GM18499 (cell line): ENCODE results near the gene GLTPD2.

Experiments
- ATAC-seq: cut with Tn5 transposase; IDR thresholded peaks from one replicate; pipeline ENCODE4 v1.9.1; 2021; ENCODE audit warnings: moderate number of reproducible peaks; ENCODE audit not compliant: insufficient read depth, unreplicated experiment

GLTPD2 gene

GRCh38 chr17:4769628-4770027 lies 19.1 kb upstream of the GLTPD2 start:
- ATAC-seq, result no peak

GRCh38 chr17:4771519-4772234 lies 17.1 kb upstream of the GLTPD2 start, which contains the start of gene TM4SF5:
TSS of gene TM4SF5 (plus strand) at chr17:4771886. CDS start at chr17:4771923, 37 bp downstream.
- ATAC-seq, result no peak

- ATAC-seq, result no peak
These were observed 16.5 kb upstream of the GLTPD2 start for GRCh38 chr17:4772235-4772613.

- no peak for ATAC-seq
These were observed 10.6 kb upstream of the GLTPD2 start for GRCh38 chr17:4777969-4778760.

- no peak for ATAC-seq
These were observed 8.3 kb upstream of the GLTPD2 start for GRCh38 chr17:4780325-4780955.

- no peak for ATAC-seq
These were observed 6.1 kb upstream of the GLTPD2 start for GRCh38 chr17:4782652-4783051.

- ATAC-seq, result no peak
These were observed 3.3 kb upstream of the GLTPD2 start for GRCh38 chr17:4785311-4786105.

- ATAC-seq, result no peak
These were observed 2.7 kb upstream of the GLTPD2 start, which contains the start of gene VMO1 for GRCh38 chr17:4786106-4786511. TSS of gene VMO1 (minus strand) at chr17:4786364. CDS start at chr17:4786352, 12 bp downstream.

GRCh38 chr17:4786516-4786915 lies 2.2 kb upstream of the GLTPD2 start:
- ATAC-seq, result no peak

GRCh38 chr17:4788159-4788806 lies 481 bp upstream of the GLTPD2 start:
- no peak for ATAC-seq

- peak; percentile 23 for ATAC-seq
These were observed 862 bp downstream of the GLTPD2 start for GRCh38 chr17:4789701-4789950.

GRCh38 chr17:4789951-4790704 lies 1.4 kb downstream of the GLTPD2 start:
- ATAC-seq, result peak; percentile 68

- ATAC-seq, result no peak
These were observed 1.9 kb downstream of the GLTPD2 start for GRCh38 chr17:4790705-4791088.

GRCh38 chr17:4795168-4795567 lies 6.4 kb downstream of the GLTPD2 start:
- no peak for ATAC-seq

- no peak for ATAC-seq
These were observed 7.8 kb downstream of the GLTPD2 start for GRCh38 chr17:4796552-4796920.

GRCh38 chr17:4800462-4801196 lies 11.9 kb downstream of the GLTPD2 start:
- no peak for ATAC-seq

GRCh38 chr17:4802228-4802627 lies 13.5 kb downstream of the GLTPD2 start, which contains the start of gene C17orf114:
TSS of gene C17orf114 (minus strand) at chr17:4802328.
- no peak for ATAC-seq

GRCh38 chr17:4806456-4806776 lies 17.7 kb downstream of the GLTPD2 start:
- no peak for ATAC-seq
